GM18858 (cell line): ENCODE measurements around the gene SCFD2.

Experiments
- ATAC-seq: cut with Tn5 transposase; IDR thresholded peaks from one replicate; pipeline ENCODE4 v1.9.1; 2021; ENCODE audit not compliant: unreplicated experiment

SCFD2 gene

GRCh38 chr4:52894443-52894842, 471.4 kb downstream of the SCFD2 start:
- no peak for ATAC-seq

GRCh38 chr4:52892880-52893279, 473.0 kb downstream of the SCFD2 start:
- no peak for ATAC-seq

GRCh38 chr4:52891743-52892142, 474.1 kb downstream of the SCFD2 start:
- ATAC-seq, result no peak

GRCh38 chr4:52890521-52890791, 475.4 kb downstream of the SCFD2 start:
- ATAC-seq, result no peak

- ATAC-seq, result no peak
Observed at GRCh38 chr4:52889778-52890520, 475.9 kb downstream of the SCFD2 start.

- ATAC-seq, result no peak
Observed at GRCh38 chr4:52889354-52889753, 476.5 kb downstream of the SCFD2 start.

- no peak for ATAC-seq
Observed at GRCh38 chr4:52884994-52885393, 480.9 kb downstream of the SCFD2 start.

GRCh38 chr4:52883707-52884669, 481.9 kb downstream of the SCFD2 start:
- ATAC-seq, result no peak

- ATAC-seq, result no peak
Observed at GRCh38 chr4:52883183-52883621, 482.7 kb downstream of the SCFD2 start.

- ATAC-seq, result no peak
Observed at GRCh38 chr4:52880994-52881393, 484.9 kb downstream of the SCFD2 start.

- no peak for ATAC-seq
Observed at GRCh38 chr4:52879471-52879870, 486.4 kb downstream of the SCFD2 start.

GRCh38 chr4:52877694-52878093, 488.2 kb downstream of the SCFD2 start:
- no peak for ATAC-seq

- ATAC-seq, result no peak
Observed at GRCh38 chr4:52877036-52877435, 488.8 kb downstream of the SCFD2 start.

- no peak for ATAC-seq
Observed at GRCh38 chr4:52876069-52876468, 489.8 kb downstream of the SCFD2 start.

- no peak for ATAC-seq
Observed at GRCh38 chr4:52874948-52875347, 490.9 kb downstream of the SCFD2 start.

GRCh38 chr4:52873861-52874343, 492.0 kb downstream of the SCFD2 start:
- no peak for ATAC-seq

GRCh38 chr4:52873191-52873590, 492.7 kb downstream of the SCFD2 start:
- ATAC-seq, result no peak

GRCh38 chr4:52870225-52870624, 495.6 kb downstream of the SCFD2 start:
- ATAC-seq, result no peak

- ATAC-seq, result no peak
Observed at GRCh38 chr4:52869656-52870055, 496.2 kb downstream of the SCFD2 start.

- ATAC-seq, result no peak
Observed at GRCh38 chr4:52869196-52869595, 496.7 kb downstream of the SCFD2 start.

GRCh38 chr4:52868133-52868532, 497.7 kb downstream of the SCFD2 start:
- ATAC-seq, result no peak

- ATAC-seq, result no peak
Observed at GRCh38 chr4:52867163-52867562, 498.7 kb downstream of the SCFD2 start.
